ENCODE results near the gene SOX18. TPM values are rescaled to one million over a fixed set of nuclear protein-coding genes. Genes with fewer than 3 reads are reported as not detected.
"Not testable (repeated sequence)": the region's sequence is repeated elsewhere in the genome, so short reads cannot be mapped to it uniquely, and the experiment has no call there.

The SOX18 gene
- total and polyA plus RNA-seq, 7 experiments from 2014 or later: 0.20 to 1.7 TPM; not detected in 5

GRCh38 chr20:64015635-64016034 is 33.8 kb downstream of the SOX18 start:
- ATAC-seq (no peak), DNase-seq (no peak)
- Mint-ChIP-seq H3K4me1 (peaks cover 12 to 40% (median 28%) of the 10 kb centered on the region in 7 donors), H3K27ac (peak overlapping the region in 4 of 9 donors; percentile 39 to 75 (median 45)), H3K9me3 (peaks cover 0 to 42% (median 14%) of the 10 kb centered on the region in 11 donors), H3K4me3 (peak overlapping the region in 4 of 10 donors; percentile 6 to 50 (median 32)), H3K27me3 (no peaks in the 10 kb centered on the region), H3K36me3 (peaks cover 12 to 55% (median 46%) of the 10 kb centered on the region in 5 donors)
- peaks cover 25 to 27% of the 10 kb centered on the region in 2 donors for H3K4me1 ChIP-seq (ENCODE audit: control insufficient read depth in 2 of 2, insufficient read depth in 2 of 2, low read length in 2 of 2)
- peaks cover 29 to 67% (median 35%) of the 10 kb centered on the region in 3 experiments for H3K36me3 ChIP-seq (ENCODE audit: control insufficient read depth in 2 of 3, insufficient read depth in 3 of 3, low read length in 3 of 3)
- ChIA-PET CTCF (interaction anchor here (0.7 kb wide), 1 partner anchor 29 kb away, joined by 3 read pairs; no protein-coding TSS in a partner anchor), POLR2A (interaction anchor here (1.0 kb wide), 1 partner anchor 9 kb away, joined by 3 read pairs; no protein-coding TSS in a partner anchor)
- peaks cover 8 to 31% (median 9%) of the 10 kb centered on the region in 3 experiments for H3K9me3 ChIP-seq (ENCODE audit: control insufficient read depth in 2 of 3, low read length in 3 of 3)
- H3K27ac ChIP-seq (ENCODE audit: low read depth, low read length): no peak overlapping the region
- no peak overlapping the region for H3K4me3 ChIP-seq (ENCODE audit: low read length)
- intact Hi-C loops (cut with micrococcal nuclease): loop anchor here in 1 of 2 donors (2.0 kb wide), 1 partner anchor 19 kb away; no protein-coding TSS in a partner anchor
- no peaks in the 10 kb centered on the region for H3K27me3 ChIP-seq (ENCODE audit: control insufficient read depth in 2 of 2, insufficient read depth in 2 of 2, low read length in 2 of 2)

GRCh38 chr20:64012385-64013154 is 36.9 kb downstream of the SOX18 start:
- not testable (repeated sequence) for H3K27me3 Mint-ChIP-seq; H3K27ac ChIP-seq (ENCODE audit: low read depth, low read length); H3K27me3 ChIP-seq (ENCODE audit: control insufficient read depth in 2 of 2, insufficient read depth in 2 of 2, low read length in 2 of 2)
- ATAC-seq (peak; percentile 83), DNase-seq (peak in 6 of 9 donors; percentile 19 to 70 (median 48))
- H3K4me3 ChIP-seq (ENCODE audit: low read length): peak overlapping the region; percentile 38
- ChIA-PET CTCF (interaction anchor here (1.3 kb wide), 1 partner anchor 32 kb away, joined by 8 read pairs; the partner anchor contains the start of gene PRPF6), POLR2A (interaction anchor here (0.7 to 2.2 kb wide), 3 partner anchors 25 to 724 kb away, joined by 3 to 16 read pairs (median 6); partner anchors contain the start of genes PRPF6 and SAMD10)
- peaks cover 29 to 36% of the 10 kb centered on the region in 2 donors for H3K4me1 ChIP-seq (ENCODE audit: control insufficient read depth in 2 of 2, insufficient read depth in 2 of 2, low read length in 2 of 2)
- intact Hi-C loops (cut with micrococcal nuclease): loop anchor here in 1 of 2 donors (5.0 kb wide), 1 partner anchor 35 kb away; the partner anchor contains the start of gene SAMD10
- H3K36me3 ChIP-seq (ENCODE audit: control insufficient read depth in 2 of 3, insufficient read depth in 3 of 3, low read length in 3 of 3): peaks cover 42 to 69% (median 42%) of the 10 kb centered on the region in 3 experiments
- H3K36me3 Mint-ChIP-seq: peaks cover 19 to 60% (median 52%) of the 10 kb centered on the region in 5 donors
- H3K9me3 ChIP-seq (ENCODE audit: control insufficient read depth in 2 of 3, low read length in 3 of 3): peaks cover 13 to 60% (median 30%) of the 10 kb centered on the region in 3 experiments
- peak overlapping the region in 7 of 9 donors; percentile 53 to 94 (median 70) for H3K27ac Mint-ChIP-seq
- H3K4me1 Mint-ChIP-seq: peaks cover 18 to 53% (median 44%) of the 10 kb centered on the region in 7 donors
- H3K9me3 Mint-ChIP-seq: peaks cover 0 to 69% (median 37%) of the 10 kb centered on the region in 11 donors
- peak overlapping the region in 6 of 10 donors; percentile 12 to 43 (median 31) for H3K4me3 Mint-ChIP-seq

- no peaks in the 10 kb centered on the region for H3K27me3 ChIP-seq (ENCODE audit: control insufficient read depth in 2 of 2, insufficient read depth in 2 of 2, low read length in 2 of 2)
- Mint-ChIP-seq H3K4me1 (peaks cover 16 to 52% (median 44%) of the 10 kb centered on the region in 7 donors), H3K36me3 (peaks cover 17 to 61% (median 52%) of the 10 kb centered on the region in 5 donors), H3K27ac (peak overlapping the region in 5 of 9 donors; percentile 67 to 86 (median 75)), H3K9me3 (peaks cover 0 to 65% (median 36%) of the 10 kb centered on the region in 11 donors), H3K4me3 (peak overlapping the region in 4 of 10 donors; percentile 45 to 68 (median 60)), H3K27me3 (no peaks in the 10 kb centered on the region)
- peak; percentile 43 for ATAC-seq
- H3K27ac ChIP-seq (ENCODE audit: low read depth, low read length): no peak overlapping the region
- DNase-seq: peak in 1 of 9 donors; percentile 13
- peak overlapping the region; percentile 15 for H3K4me3 ChIP-seq (ENCODE audit: low read length)
- peaks cover 42 to 71% (median 47%) of the 10 kb centered on the region in 3 experiments for H3K36me3 ChIP-seq (ENCODE audit: control insufficient read depth in 2 of 3, insufficient read depth in 3 of 3, low read length in 3 of 3)
- ChIA-PET CTCF (no interaction called here), POLR2A (interaction anchor here (1.0 to 1.1 kb wide), 2 partner anchors 15 to 32 kb away, joined by 3 read pairs; partner anchors contain the start of gene SAMD10)
- intact Hi-C loops (cut with micrococcal nuclease): loop anchor here in 1 of 2 donors (5.0 kb wide), 1 partner anchor 34 kb away; the partner anchor contains the start of gene SAMD10
- H3K4me1 ChIP-seq (ENCODE audit: control insufficient read depth in 2 of 2, insufficient read depth in 2 of 2, low read length in 2 of 2): peaks cover 29 to 36% of the 10 kb centered on the region in 2 donors
- peaks cover 13 to 60% (median 30%) of the 10 kb centered on the region in 3 experiments for H3K9me3 ChIP-seq (ENCODE audit: control insufficient read depth in 2 of 3, low read length in 3 of 3)
Observed at GRCh38 chr20:64011366-64011779, 38.1 kb downstream of the SOX18 start.

GRCh38 chr20:64010711-64011237 is 38.7 kb downstream of the SOX18 start:
- peaks cover 29 to 36% of the 10 kb centered on the region in 2 donors for H3K4me1 ChIP-seq (ENCODE audit: control insufficient read depth in 2 of 2, insufficient read depth in 2 of 2, low read length in 2 of 2)
- no peak overlapping the region for H3K27ac ChIP-seq (ENCODE audit: low read depth, low read length)
- Mint-ChIP-seq H3K9me3 (peaks cover 0 to 63% (median 36%) of the 10 kb centered on the region in 11 donors), H3K4me1 (peaks cover 16 to 52% (median 44%) of the 10 kb centered on the region in 7 donors), H3K27ac (peak overlapping the region in 3 of 9 donors; percentile 68 to 86 (median 84)), H3K4me3 (peak overlapping the region in 3 of 10 donors; percentile 45 to 68 (median 63)), H3K36me3 (peaks cover 17 to 66% (median 50%) of the 10 kb centered on the region in 5 donors), H3K27me3 (no peaks in the 10 kb centered on the region)
- H3K4me3 ChIP-seq (ENCODE audit: low read length): peak overlapping the region; percentile 15
- ChIA-PET POLR2A (interaction anchor here (0.6 to 1.3 kb wide), 6 partner anchors 9 to 31 kb away, joined by 3 to 6 read pairs (median 3); partner anchors contain the start of gene SAMD10), CTCF (no interaction called here)
- H3K36me3 ChIP-seq (ENCODE audit: control insufficient read depth in 2 of 3, insufficient read depth in 3 of 3, low read length in 3 of 3): peaks cover 41 to 70% (median 50%) of the 10 kb centered on the region in 3 experiments
- no peaks in the 10 kb centered on the region for H3K27me3 ChIP-seq (ENCODE audit: control insufficient read depth in 2 of 2, insufficient read depth in 2 of 2, low read length in 2 of 2)
- ATAC-seq: no peak
- H3K9me3 ChIP-seq (ENCODE audit: control insufficient read depth in 2 of 3, low read length in 3 of 3): peaks cover 13 to 60% (median 30%) of the 10 kb centered on the region in 3 experiments
- DNase-seq: no peak
- intact Hi-C loops (cut with micrococcal nuclease): loop anchor here in 1 of 2 donors (5.0 kb wide), 1 partner anchor 33 kb away; the partner anchor contains the start of gene SAMD10

- peaks cover 20 to 51% (median 43%) of the 10 kb centered on the region in 7 donors for H3K4me1 Mint-ChIP-seq
- no peak overlapping the region for H3K4me3 ChIP-seq (ENCODE audit: low read length)
- peak; percentile 16 for ATAC-seq
- H3K9me3 Mint-ChIP-seq: peaks cover 0 to 55% (median 30%) of the 10 kb centered on the region in 11 donors
- no peaks in the 10 kb centered on the region for H3K27me3 ChIP-seq (ENCODE audit: control insufficient read depth in 2 of 2, insufficient read depth in 2 of 2, low read length in 2 of 2)
- H3K4me3 Mint-ChIP-seq: peak overlapping the region in 5 of 10 donors; percentile 9 to 75 (median 45)
- no peak for DNase-seq
- H3K36me3 Mint-ChIP-seq: peaks cover 13 to 66% (median 47%) of the 10 kb centered on the region in 5 donors
- H3K36me3 ChIP-seq (ENCODE audit: control insufficient read depth in 2 of 3, insufficient read depth in 3 of 3, low read length in 3 of 3): peaks cover 33 to 70% (median 46%) of the 10 kb centered on the region in 3 experiments
- CTCF ChIA-PET: no interaction called here
- no peaks in the 10 kb centered on the region for H3K27me3 Mint-ChIP-seq
- POLR2A ChIA-PET: interaction anchor here (1.0 to 1.3 kb wide), 3 partner anchors 14 to 29 kb away, joined by 3 to 6 read pairs (median 4); no protein-coding TSS in a partner anchor
- H3K27ac ChIP-seq (ENCODE audit: low read depth, low read length): no peak overlapping the region
- peaks cover 13 to 55% (median 30%) of the 10 kb centered on the region in 3 experiments for H3K9me3 ChIP-seq (ENCODE audit: control insufficient read depth in 2 of 3, low read length in 3 of 3)
- peaks cover 29 to 36% of the 10 kb centered on the region in 2 donors for H3K4me1 ChIP-seq (ENCODE audit: control insufficient read depth in 2 of 2, insufficient read depth in 2 of 2, low read length in 2 of 2)
- peak overlapping the region in 8 of 9 donors; percentile 10 to 90 (median 57) for H3K27ac Mint-ChIP-seq
- intact Hi-C loops (cut with micrococcal nuclease): loop anchor here in 1 of 2 donors (5.0 kb wide), 1 partner anchor 33 kb away; the partner anchor contains the start of gene SAMD10
Observed at GRCh38 chr20:64009811-64010387, 39.5 kb downstream of the SOX18 start.

All from naive thymus-derived CD4-positive, alpha-beta T cell (primary cell).